SK-MEL-5 (cell line): Measurements from ENCODE around the gene MX2. TPM values are rescaled to one million over a fixed set of nuclear protein-coding genes. Genes with fewer than 3 reads are reported as not detected.

ENCODE experiments used
- DNase-seq: peaks from one replicate; pipeline ENCODE4 v3.0.0-alpha.2; 2016; ENCODE audit warnings: low read depth, low spot score
- in situ Hi-C: cut with HindIII; loops from 2 replicates; pipeline ENCODE4 v1.10.0; 2016; ENCODE audit warnings: low sequenced_read_pairs, high pct_unique_total_duplicates, low pct_unique_long_range_greater_than_20kb
- total RNA-seq: library from RNA; depleted of rRNA; stranded (reverse); fragments of >200 nt; shearing (Covaris generic); gene quantifications from 2 replicates; pipeline ENCODE4 v1.2.3, GENCODE V29; 2014

MX2 gene
- total RNA-seq, 1 experiment from 2014 or later: not detected

GRCh38 chr21:41439248-41439647, 77.4 kb downstream of the MX2 start:
- no peak for DNase-seq
- in situ Hi-C loops: no loop called here

- in situ Hi-C loops: no loop called here
- DNase-seq: no peak
Observed at GRCh38 chr21:41441546-41441945, 79.7 kb downstream of the MX2 start.

GRCh38 chr21:41442481-41443186, 80.8 kb downstream of the MX2 start:
- DNase-seq: no peak
- in situ Hi-C loops: no loop called here

- in situ Hi-C loops: no loop called here
Observed at GRCh38 chr21:41443562-41443961, 81.7 kb downstream of the MX2 start.

GRCh38 chr21:41444703-41445464, 83.1 kb downstream of the MX2 start:
- in situ Hi-C loops: no loop called here

More at GRCh38 chr21:41443562-41443961, 81.7 kb downstream of the MX2 start:
- DNase-seq: no peak

GRCh38 chr21:41445465-41445862, 83.6 kb downstream of the MX2 start:
- in situ Hi-C loops: no loop called here
- no peak for DNase-seq

More at GRCh38 chr21:41444703-41445464, 83.1 kb downstream of the MX2 start:
- DNase-seq: no peak

GRCh38 chr21:41446586-41446985, 84.8 kb downstream of the MX2 start:
- in situ Hi-C loops: no loop called here
- DNase-seq: no peak

- in situ Hi-C loops: no loop called here
- no peak for DNase-seq
Observed at GRCh38 chr21:41447356-41447755, 85.5 kb downstream of the MX2 start.

- in situ Hi-C loops: no loop called here
- no peak for DNase-seq
Observed at GRCh38 chr21:41449613-41450012, 87.8 kb downstream of the MX2 start.

GRCh38 chr21:41451753-41452676, 90.2 kb downstream of the MX2 start:
- in situ Hi-C loops: no loop called here
- DNase-seq: no peak

- in situ Hi-C loops: no loop called here
Observed at GRCh38 chr21:41453198-41453597, 91.4 kb downstream of the MX2 start.

GRCh38 chr21:41453761-41454160, 91.9 kb downstream of the MX2 start:
- DNase-seq: no peak
- in situ Hi-C loops: no loop called here

More at GRCh38 chr21:41453198-41453597, 91.4 kb downstream of the MX2 start:
- DNase-seq: no peak

- in situ Hi-C loops: no loop called here
- DNase-seq: no peak
Observed at GRCh38 chr21:41458121-41458520, 96.3 kb downstream of the MX2 start.

GRCh38 chr21:41458559-41458958, 96.7 kb downstream of the MX2 start:
- DNase-seq: no peak
- in situ Hi-C loops: no loop called here
